ENCODE data around the gene FPR2. TPM values are rescaled to one million over a fixed set of nuclear protein-coding genes. Genes with fewer than 3 reads are reported as not detected.

Gene FPR2
- total RNA-seq, 1 donor from 2014 or later = not detected

- Histone ChIP-seq H3K4me3 (ENCODE audit: low read depth, low read length) (no peak overlapping the region), H3K36me3 (ENCODE audit: control insufficient read depth, insufficient read depth, low read length) (no peaks in the 10 kb centered on the region), H3K27me3 (ENCODE audit: control insufficient read depth, insufficient read depth, low read length) (no peaks in the 10 kb centered on the region)
- no peak for FAIRE-seq
- DNase-seq (ENCODE audit: low read depth) = peak; percentile 13
- TF ChIP-seq CTCF (IDR thresholded peaks at IDR 0.05; ENCODE audit: insufficient read depth, low read length, severe bottlenecking) = no peak
Observed at GRCh38 chr19:51807111-51807701, 46.2 kb downstream of the FPR2 start.

GRCh38 chr19:51807925-51808324, 46.9 kb downstream of the FPR2 start:
- no peak for TF ChIP-seq CTCF (IDR thresholded peaks at IDR 0.05; ENCODE audit: insufficient read depth, low read length, severe bottlenecking)
- FAIRE-seq (no peak), DNase-seq (ENCODE audit: low read depth) (no peak)
- no peak overlapping the region for H3K4me3 ChIP-seq (ENCODE audit: low read depth, low read length)
- H3K27me3 ChIP-seq (ENCODE audit: control insufficient read depth, insufficient read depth, low read length) = no peaks in the 10 kb centered on the region
- H3K36me3 ChIP-seq (ENCODE audit: control insufficient read depth, insufficient read depth, low read length) = no peaks in the 10 kb centered on the region

DNA sequence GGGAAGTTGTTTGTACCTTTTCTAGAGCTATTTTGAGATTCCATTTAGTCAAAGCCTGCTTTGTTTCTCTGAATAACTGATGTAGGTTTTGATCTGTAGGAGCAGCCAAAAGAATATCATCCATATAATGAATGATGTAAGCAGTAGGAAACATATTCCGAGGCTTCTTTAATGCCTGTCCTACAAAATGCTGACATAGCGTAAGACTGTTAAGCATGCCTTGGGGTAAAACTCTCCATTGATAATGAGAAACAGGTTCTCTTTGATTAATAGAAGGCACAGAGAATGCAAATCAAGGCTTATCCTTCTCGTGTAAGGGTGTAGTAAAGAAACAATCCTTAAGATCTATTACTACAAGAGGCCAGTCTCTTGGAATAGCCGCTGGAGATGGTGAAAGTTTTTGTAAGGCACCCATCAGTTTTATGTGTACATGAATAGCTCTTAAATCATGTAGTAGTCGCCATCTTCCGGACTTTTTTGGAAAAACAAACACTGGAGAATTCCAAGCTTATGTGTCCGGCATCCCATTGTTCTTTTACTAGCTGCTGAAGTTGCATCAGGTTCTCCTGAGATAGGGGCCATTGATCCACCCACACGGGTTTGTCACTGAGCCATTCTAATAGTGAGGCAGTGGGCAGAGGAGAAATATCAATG, 47.5 kb downstream of the FPR2 start:
- DNase-seq (ENCODE audit: low read depth) = peak; percentile 4
- no peak for FAIRE-seq
- no peak overlapping the region for H3K4me3 ChIP-seq (ENCODE audit: low read depth, low read length)
- no peaks in the 10 kb centered on the region for H3K27me3 ChIP-seq (ENCODE audit: control insufficient read depth, insufficient read depth, low read length)
- H3K36me3 ChIP-seq (ENCODE audit: control insufficient read depth, insufficient read depth, low read length) = no peaks in the 10 kb centered on the region
- TF ChIP-seq CTCF (IDR thresholded peaks at IDR 0.05; ENCODE audit: insufficient read depth, low read length, severe bottlenecking) = no peak

DNA sequence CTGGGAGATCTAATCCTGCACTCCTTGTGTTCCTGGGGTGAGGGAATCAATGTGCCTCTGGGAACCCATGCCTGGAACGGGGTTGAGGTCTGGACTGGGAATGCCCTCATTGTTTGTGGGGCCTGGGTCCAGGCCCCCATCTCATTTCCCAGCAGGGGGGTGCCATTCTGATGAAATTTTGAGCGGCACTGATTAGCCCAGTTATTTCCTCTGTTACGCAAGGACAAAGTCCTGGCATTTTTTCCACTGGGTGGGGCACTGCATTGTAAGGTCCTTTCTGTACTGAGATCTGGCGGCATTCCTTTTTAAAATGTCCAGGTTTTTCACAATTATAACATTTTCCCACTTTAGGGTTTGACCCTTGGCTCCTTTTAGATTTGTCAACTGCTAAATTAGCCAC, 48.8 kb downstream of the FPR2 start:
- Histone ChIP-seq H3K4me3 (ENCODE audit: low read depth, low read length) (no peak overlapping the region), H3K36me3 (ENCODE audit: control insufficient read depth, insufficient read depth, low read length) (no peaks in the 10 kb centered on the region), H3K27me3 (ENCODE audit: control insufficient read depth, insufficient read depth, low read length) (no peaks in the 10 kb centered on the region)
- DNase-seq (ENCODE audit: low read depth) = no peak
- no peak for TF ChIP-seq CTCF (IDR thresholded peaks at IDR 0.05; ENCODE audit: insufficient read depth, low read length, severe bottlenecking)
- FAIRE-seq = no peak

DNA sequence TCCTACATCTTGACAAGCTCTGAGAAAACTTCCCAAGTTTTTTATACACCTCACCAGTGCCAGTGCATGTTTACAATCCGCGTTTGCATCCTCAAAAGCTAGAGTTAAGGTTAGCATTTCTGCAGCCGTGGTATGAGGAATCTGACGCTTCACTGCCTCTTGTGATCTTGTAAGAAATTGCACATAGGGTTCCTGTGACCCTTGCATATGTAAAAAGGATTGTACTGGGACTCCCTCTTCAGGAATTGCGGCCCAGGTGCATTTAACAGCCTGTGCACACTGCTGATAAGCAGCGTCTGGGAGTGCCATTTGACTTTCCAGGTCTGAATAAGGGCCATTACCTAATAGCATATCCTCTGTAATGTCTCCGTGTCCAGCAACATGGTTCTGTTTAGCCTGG, 49.2 kb downstream of the FPR2 start:
- Histone ChIP-seq H3K4me3 (ENCODE audit: low read depth, low read length) (no peak overlapping the region), H3K36me3 (ENCODE audit: control insufficient read depth, insufficient read depth, low read length) (no peaks in the 10 kb centered on the region), H3K27me3 (ENCODE audit: control insufficient read depth, insufficient read depth, low read length) (no peaks in the 10 kb centered on the region)
- no peak for TF ChIP-seq CTCF (IDR thresholded peaks at IDR 0.05; ENCODE audit: insufficient read depth, low read length, severe bottlenecking)
- DNase-seq (ENCODE audit: low read depth) = no peak
- no peak for FAIRE-seq

DNA sequence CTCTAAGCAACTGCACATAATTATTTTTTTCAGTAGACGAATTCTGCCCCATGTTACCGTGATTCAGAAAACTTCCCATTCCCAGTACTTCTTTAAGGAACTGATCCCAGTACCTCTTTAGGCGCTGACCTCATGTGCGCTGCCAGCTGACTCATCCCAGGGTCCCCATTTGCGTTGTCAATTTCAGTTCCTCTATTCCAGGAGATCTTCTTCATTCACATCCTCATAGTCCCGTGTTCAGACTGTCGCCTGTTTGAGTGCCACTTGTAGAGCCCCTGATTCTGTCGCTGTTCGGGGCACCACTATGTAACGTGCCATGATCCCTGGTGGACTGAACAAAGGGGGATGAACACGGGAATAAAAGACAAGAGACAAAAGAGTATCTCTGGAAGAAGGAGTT, 50.4 kb downstream of the FPR2 start:
- no peak for DNase-seq (ENCODE audit: low read depth)
- FAIRE-seq = no peak
- Histone ChIP-seq H3K4me3 (ENCODE audit: low read depth, low read length) (no peak overlapping the region), H3K36me3 (ENCODE audit: control insufficient read depth, insufficient read depth, low read length) (no peaks in the 10 kb centered on the region), H3K27me3 (ENCODE audit: control insufficient read depth, insufficient read depth, low read length) (no peaks in the 10 kb centered on the region)
- no peak for TF ChIP-seq CTCF (IDR thresholded peaks at IDR 0.05; ENCODE audit: insufficient read depth, low read length, severe bottlenecking)

Data from bronchial epithelial cell (primary cell).